HepG2 (cell line): ENCODE data around the gene RUVBL1. TPM values are rescaled to one million over a fixed set of nuclear protein-coding genes. Genes with fewer than 3 reads are reported as not detected.

Experiments
- ARNT ChIP-seq: fragments of 450-650 bp; IDR thresholded peaks from 2 replicates; pipeline ENCODE4 v1.6.1; 2017
- ELF1 ChIP-seq: sonication (generic); formaldehyde crosslinking; IDR thresholded peaks from 2 replicates; pipeline ENCODE4 v1.4.0; 2020; ENCODE audit warnings: missing genetic modification reagents
- HNRNPLL ChIP-seq: fragments of 200-400 bp; formaldehyde crosslinking; IDR thresholded peaks from 2 replicates; pipeline ENCODE4 v1.6.1; 2017; ENCODE audit warnings: mild to moderate bottlenecking, low read depth, low read length; ENCODE audit not compliant: poor library complexity, severe bottlenecking
- KLF6 ChIP-seq: IDR thresholded peaks from 2 replicates; pipeline ENCODE4 v1.8.0; 2016; ENCODE audit warnings: missing biosample characterization, missing genetic modification reagents
- MAFG ChIP-seq: sonication (generic); formaldehyde crosslinking; IDR thresholded peaks from 2 replicates; pipeline ENCODE4 v1.5.1; 2020; ENCODE audit warnings: mild to moderate bottlenecking, missing genetic modification reagents
- MED8 ChIP-seq: sonication (generic); formaldehyde crosslinking; IDR thresholded peaks from 2 replicates; pipeline ENCODE4 v1.8.1; 2023; ENCODE audit warnings: mild to moderate bottlenecking, missing genetic modification reagents; ENCODE audit not compliant: insufficient replicate concordance
- NCOR1 ChIP-seq: fragments of 200-600 bp; sonication (generic); IDR thresholded peaks from 2 replicates; pipeline ENCODE4 v1.7.0; 2017; ENCODE audit warnings: antibody characterized with exemption, low read length, borderline replicate concordance
- POLR2AphosphoS2 ChIP-seq: IDR thresholded peaks from 2 replicates; pipeline ENCODE4 v1.6.1; 2011; ENCODE audit warnings: low read depth, low read length, improper control_type of control experiment
- U2AF2 ChIP-seq: fragments of 200-400 bp; formaldehyde crosslinking; IDR thresholded peaks from 2 replicates; pipeline ENCODE4 v1.6.1; 2017; ENCODE audit warnings: low read depth, mild to moderate bottlenecking, low read length
- ZBTB10 ChIP-seq: sonication (generic); formaldehyde crosslinking; IDR thresholded peaks from 2 replicates; pipeline ENCODE4 v1.4.0; 2020; ENCODE audit warnings: missing genetic modification reagents, borderline replicate concordance
- ZNF256 ChIP-seq: sonication (generic); formaldehyde crosslinking; conservative IDR thresholded peaks from 2 replicates; pipeline ENCODE4 v1.4.0; 2020; ENCODE audit warnings: missing genetic modification reagents
- ZNF546 ChIP-seq: sonication (generic); formaldehyde crosslinking; conservative IDR thresholded peaks from 2 replicates; pipeline ENCODE4 v1.8.1; 2023; ENCODE audit warnings: mild to moderate bottlenecking, missing genetic modification reagents
- ZNF572 ChIP-seq: sonication (generic); formaldehyde crosslinking; IDR thresholded peaks from 2 replicates; pipeline ENCODE4 v1.5.1; 2020; ENCODE audit warnings: mild to moderate bottlenecking, missing genetic modification reagents
- ZSCAN20 ChIP-seq: sonication (generic); formaldehyde crosslinking; IDR thresholded peaks from 2 replicates; pipeline ENCODE4 v1.4.0; 2020; ENCODE audit warnings: missing genetic modification reagents, mild to moderate bottlenecking, borderline replicate concordance
- polyA plus RNA-seq, 8 experiments: library from polyadenylated mRNA; depleted of rRNA in 3 of 8; stranded (reverse) in 7 of 8; unstranded in 1 of 8; fragments of >200 nt; fragmentation: Illumina TruSeq in 4 of 8; extraction: Trizol in 4 of 8; gene quantifications; 2 replicates each; pipeline versions ENCODE4 v1.2.1 to v1.2.3, GENCODE V29; 2011 to 2016; ENCODE audit warnings: low read depth in 4 of 8, missing spikeins in 1 of 8, mixed read lengths in 1 of 8; ENCODE audit not compliant: insufficient read depth in 1 of 8
- total RNA-seq, 5 experiments: library from RNA; depleted of rRNA; stranded (reverse); fragments of >200 nt; fragmentation: Illumina TruSeq; extraction: Trizol; gene quantifications; 2 replicates each; pipeline ENCODE4 v1.2.3, GENCODE V29; 2016; ENCODE audit warnings: low read depth in 1 of 5
- TF ChIP-seq, protein P1 (sequence below): sonication (generic); formaldehyde crosslinking; IDR thresholded peaks from 2 replicates; pipeline ENCODE4 v1.4.0; 2020; ENCODE audit warnings: missing genetic modification reagents, borderline replicate concordance
- TF ChIP-seq, protein P2 (sequence below): sonication (generic); formaldehyde crosslinking; IDR thresholded peaks from 2 replicates; pipeline ENCODE4 v1.4.0; 2020; ENCODE audit warnings: missing genetic modification reagents

The RUVBL1 gene
- total and polyA plus RNA-seq, 2 of the 13 experiments (the other 11 are each of a cell fraction or from before 2014, with no cell fraction given), result 32.7 to 86.3 TPM

GRCh38 chr3:128153156-128154041 is 29.8 kb upstream of the RUVBL1 start, which contains the start of gene EEFSEC (continued):
- TF ChIP-seq, protein P1, sequence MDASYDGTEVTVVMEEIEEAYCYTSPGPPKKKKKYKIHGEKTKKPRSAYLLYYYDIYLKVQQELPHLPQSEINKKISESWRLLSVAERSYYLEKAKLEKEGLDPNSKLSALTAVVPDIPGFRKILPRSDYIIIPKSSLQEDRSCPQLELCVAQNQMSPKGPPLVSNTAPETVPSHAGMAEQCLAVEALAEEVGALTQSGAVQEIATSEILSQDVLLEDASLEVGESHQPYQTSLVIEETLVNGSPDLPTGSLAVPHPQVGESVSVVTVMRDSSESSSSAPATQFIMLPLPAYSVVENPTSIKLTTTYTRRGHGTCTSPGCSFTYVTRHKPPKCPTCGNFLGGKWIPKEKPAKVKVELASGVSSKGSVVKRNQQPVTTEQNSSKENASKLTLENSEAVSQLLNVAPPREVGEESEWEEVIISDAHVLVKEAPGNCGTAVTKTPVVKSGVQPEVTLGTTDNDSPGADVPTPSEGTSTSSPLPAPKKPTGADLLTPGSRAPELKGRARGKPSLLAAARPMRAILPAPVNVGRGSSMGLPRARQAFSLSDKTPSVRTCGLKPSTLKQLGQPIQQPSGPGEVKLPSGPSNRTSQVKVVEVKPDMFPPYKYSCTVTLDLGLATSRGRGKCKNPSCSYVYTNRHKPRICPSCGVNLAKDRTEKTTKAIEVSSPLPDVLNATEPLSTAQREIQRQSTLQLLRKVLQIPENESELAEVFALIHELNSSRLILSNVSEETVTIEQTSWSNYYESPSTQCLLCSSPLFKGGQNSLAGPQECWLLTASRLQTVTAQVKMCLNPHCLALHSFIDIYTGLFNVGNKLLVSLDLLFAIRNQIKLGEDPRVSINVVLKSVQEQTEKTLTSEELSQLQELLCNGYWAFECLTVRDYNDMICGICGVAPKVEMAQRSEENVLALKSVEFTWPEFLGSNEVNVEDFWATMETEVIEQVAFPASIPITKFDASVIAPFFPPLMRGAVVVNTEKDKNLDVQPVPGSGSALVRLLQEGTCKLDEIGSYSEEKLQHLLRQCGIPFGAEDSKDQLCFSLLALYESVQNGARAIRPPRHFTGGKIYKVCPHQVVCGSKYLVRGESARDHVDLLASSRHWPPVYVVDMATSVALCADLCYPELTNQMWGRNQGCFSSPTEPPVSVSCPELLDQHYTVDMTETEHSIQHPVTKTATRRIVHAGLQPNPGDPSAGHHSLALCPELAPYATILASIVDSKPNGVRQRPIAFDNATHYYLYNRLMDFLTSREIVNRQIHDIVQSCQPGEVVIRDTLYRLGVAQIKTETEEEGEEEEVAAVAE (CRISPR knock-in tag), result peak; percentile 97
- TF ChIP-seq ZNF546 (CRISPR knock-in tag) (peak; percentile 92), ZSCAN20 (0 out of 2 replicates have a peak, but pooled peaks have one; percentile 58), HNRNPLL (peak; percentile 53), POLR2AphosphoS2 (no peak), ELF1 (CRISPR knock-in tag) (peak; percentile 90), ZNF256 (CRISPR knock-in tag) (no peak), ZNF572 (CRISPR knock-in tag) (peak; percentile 85; the same call in 1 of the 2 replicates), ZBTB10 (CRISPR knock-in tag) (no peak), U2AF2 (no peak), ARNT (no peak), KLF6 (CRISPR knock-in tag) (peak; percentile 85), NCOR1 (no peak; the same call in 1 of the 2 replicates), MAFG (CRISPR knock-in tag) (peak; percentile 52; the same call in 1 of the 2 replicates), MED8 (CRISPR knock-in tag) (peak; percentile 89)
- TF ChIP-seq, protein P2, sequence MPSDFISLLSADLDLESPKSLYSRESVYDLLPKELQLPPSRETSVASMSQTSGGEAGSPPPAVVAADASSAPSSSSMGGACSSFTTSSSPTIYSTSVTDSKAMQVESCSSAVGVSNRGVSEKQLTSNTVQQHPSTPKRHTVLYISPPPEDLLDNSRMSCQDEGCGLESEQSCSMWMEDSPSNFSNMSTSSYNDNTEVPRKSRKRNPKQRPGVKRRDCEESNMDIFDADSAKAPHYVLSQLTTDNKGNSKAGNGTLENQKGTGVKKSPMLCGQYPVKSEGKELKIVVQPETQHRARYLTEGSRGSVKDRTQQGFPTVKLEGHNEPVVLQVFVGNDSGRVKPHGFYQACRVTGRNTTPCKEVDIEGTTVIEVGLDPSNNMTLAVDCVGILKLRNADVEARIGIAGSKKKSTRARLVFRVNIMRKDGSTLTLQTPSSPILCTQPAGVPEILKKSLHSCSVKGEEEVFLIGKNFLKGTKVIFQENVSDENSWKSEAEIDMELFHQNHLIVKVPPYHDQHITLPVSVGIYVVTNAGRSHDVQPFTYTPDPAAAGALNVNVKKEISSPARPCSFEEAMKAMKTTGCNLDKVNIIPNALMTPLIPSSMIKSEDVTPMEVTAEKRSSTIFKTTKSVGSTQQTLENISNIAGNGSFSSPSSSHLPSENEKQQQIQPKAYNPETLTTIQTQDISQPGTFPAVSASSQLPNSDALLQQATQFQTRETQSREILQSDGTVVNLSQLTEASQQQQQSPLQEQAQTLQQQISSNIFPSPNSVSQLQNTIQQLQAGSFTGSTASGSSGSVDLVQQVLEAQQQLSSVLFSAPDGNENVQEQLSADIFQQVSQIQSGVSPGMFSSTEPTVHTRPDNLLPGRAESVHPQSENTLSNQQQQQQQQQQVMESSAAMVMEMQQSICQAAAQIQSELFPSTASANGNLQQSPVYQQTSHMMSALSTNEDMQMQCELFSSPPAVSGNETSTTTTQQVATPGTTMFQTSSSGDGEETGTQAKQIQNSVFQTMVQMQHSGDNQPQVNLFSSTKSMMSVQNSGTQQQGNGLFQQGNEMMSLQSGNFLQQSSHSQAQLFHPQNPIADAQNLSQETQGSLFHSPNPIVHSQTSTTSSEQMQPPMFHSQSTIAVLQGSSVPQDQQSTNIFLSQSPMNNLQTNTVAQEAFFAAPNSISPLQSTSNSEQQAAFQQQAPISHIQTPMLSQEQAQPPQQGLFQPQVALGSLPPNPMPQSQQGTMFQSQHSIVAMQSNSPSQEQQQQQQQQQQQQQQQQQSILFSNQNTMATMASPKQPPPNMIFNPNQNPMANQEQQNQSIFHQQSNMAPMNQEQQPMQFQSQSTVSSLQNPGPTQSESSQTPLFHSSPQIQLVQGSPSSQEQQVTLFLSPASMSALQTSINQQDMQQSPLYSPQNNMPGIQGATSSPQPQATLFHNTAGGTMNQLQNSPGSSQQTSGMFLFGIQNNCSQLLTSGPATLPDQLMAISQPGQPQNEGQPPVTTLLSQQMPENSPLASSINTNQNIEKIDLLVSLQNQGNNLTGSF, result 0 out of 2 replicates have a peak, but pooled peaks have one; percentile 49
